ENCODE data around the gene NUDT5. TPM values are rescaled to one million over a fixed set of nuclear protein-coding genes. Genes with fewer than 3 reads are reported as not detected.

Gene NUDT5
- total and polyA plus RNA-seq, 2 of the 8 experiments (the other 6 are each of a cell fraction or from before 2014, with no cell fraction given) = 130 to 134 TPM

- TF ChIP-seq CHD7 (IDR thresholded peaks at IDR 0.05; ENCODE audit: insufficient replicate concordance, low read length) (no peak), CBX8 (IDR thresholded peaks at IDR 0.05; ENCODE audit: borderline replicate concordance, low read depth, low read length) (no peak), POU5F1 (IDR thresholded peaks at IDR 0.05; ENCODE audit: low read depth, low read length) (no peak), RXRA (IDR thresholded peaks at IDR 0.05; ENCODE audit: insufficient read depth, low read depth, low read length) (no peak), RAD21 (IDR thresholded peaks at IDR 0.05 in 1 of 2, conservative IDR thresholded peaks at IDR 0.05 in 1 of 2; ENCODE audit: low read depth in 2 of 2, low read length in 2 of 2) (no peak), CHD1 (IDR thresholded peaks at IDR 0.05; ENCODE audit: low read depth, low read length) (no peak), CBX5 (IDR thresholded peaks at IDR 0.05; ENCODE audit: low read depth, low read length) (no peak), SIX5 (IDR thresholded peaks at IDR 0.05; ENCODE audit: low read depth, low read length) (no peak), EZH2 (IDR thresholded peaks at IDR 0.05; ENCODE audit: low read depth, low read length, severe bottlenecking) (no peak), POLR2A (IDR thresholded peaks at IDR 0.05; ENCODE audit: control extremely low read depth in 1 of 2, low read depth in 2 of 2, low read length in 2 of 2) (no peak), SP1 (IDR thresholded peaks at IDR 0.05; ENCODE audit: low read depth, low read length) (no peak)
Observed at GRCh38 chr10:12241810-12242529, 46.3 kb upstream of the NUDT5 start (continued).

All from H1 (cell line).